SK-N-MC (cell line): ENCODE data around the gene USP48.

ENCODE experiments used
- DNase-seq: peaks from one replicate; pipeline ENCODE4 v3.0.0-alpha.2; 2011; ENCODE audit warnings: low read depth, low spot score
- H3K27ac ChIP-seq: fragments of 200-600 bp; sonication (generic); 2 replicates; pipeline ENCODE4 v1.5.1; 2016; ENCODE audit warnings: mixed run types
- H3K36me3 ChIP-seq: fragments of 200-600 bp; sonication (generic); 2 replicates; pipeline ENCODE4 v1.6.1; 2017; ENCODE audit warnings: antibody characterized with exemption, low read length, mixed read lengths; ENCODE audit not compliant: insufficient read depth
- H3K4me3 ChIP-seq: fragments of 200-600 bp; sonication (generic); 2 replicates; pipeline ENCODE4 v1.5.1; 2016
- H3K9ac ChIP-seq: fragments of 200-600 bp; sonication (generic); 2 replicates; pipeline ENCODE4 v1.8.0; 2017; ENCODE audit warnings: mixed run types, mixed read lengths; ENCODE audit not compliant: insufficient read length
- H3K9me3 ChIP-seq: fragments of 200-600 bp; sonication (generic); 2 replicates; pipeline ENCODE4 v1.6.1; 2017; ENCODE audit warnings: low read depth, mild to moderate bottlenecking, antibody characterized with exemption, low read length, moderate library complexity, mixed read lengths
- EZH2 ChIP-seq: fragments of 200-600 bp; sonication (generic); IDR thresholded peaks from one replicate; pipeline ENCODE4 v1.6.1; 2017; ENCODE audit warnings: antibody characterized with exemption
- FOXP2 ChIP-seq: optimal IDR thresholded peaks from 2 replicates; pipeline ENCODE3; 2011; ENCODE audit warnings: mild to moderate bottlenecking, moderate library complexity; ENCODE audit not compliant: insufficient read depth; ENCODE audit errors: extremely low read length, control extremely low read depth
- POLR2AphosphoS5 ChIP-seq: IDR thresholded peaks from 2 replicates; pipeline ENCODE4 v1.6.1; 2012; ENCODE audit warnings: mild to moderate bottlenecking, low read depth, low read length, borderline replicate concordance

Gene USP48

GRCh38 chr1:21706151-21706835 is 76.7 kb downstream of the USP48 start:
- Histone ChIP-seq H3K27ac (0 out of 2 replicates have a peak overlapping the region, but pooled peaks have one; percentile 35), H3K36me3 (peaks cover 46% of the 10 kb centered on the region), H3K9me3 (no peaks in the 10 kb centered on the region), H3K4me3 (no peak overlapping the region), H3K9ac (no peak overlapping the region)
- DNase-seq: no peak
- no peak for TF ChIP-seq FOXP2
- TF ChIP-seq EZH2: no peak

GRCh38 chr1:21705303-21705980 is 77.5 kb downstream of the USP48 start:
- no peak overlapping the region for H3K9ac ChIP-seq
- no peaks in the 10 kb centered on the region for H3K9me3 ChIP-seq
- TF ChIP-seq FOXP2 (no peak), EZH2 (no peak), POLR2AphosphoS5 (no peak)
- DNase-seq: no peak
- peak overlapping the region; percentile 56; the same call in 1 of the 2 replicates for H3K27ac ChIP-seq
- H3K36me3 ChIP-seq: peaks cover 46% of the 10 kb centered on the region
- H3K4me3 ChIP-seq: no peak overlapping the region

GRCh38 chr1:21704145-21704544 is 78.8 kb downstream of the USP48 start:
- TF ChIP-seq FOXP2 (no peak), EZH2 (no peak), POLR2AphosphoS5 (no peak)
- no peak for DNase-seq
- Histone ChIP-seq H3K36me3 (peaks cover 49% of the 10 kb centered on the region), H3K9me3 (no peaks in the 10 kb centered on the region), H3K4me3 (no peak overlapping the region), H3K27ac (no peak overlapping the region), H3K9ac (no peak overlapping the region)

DNA sequence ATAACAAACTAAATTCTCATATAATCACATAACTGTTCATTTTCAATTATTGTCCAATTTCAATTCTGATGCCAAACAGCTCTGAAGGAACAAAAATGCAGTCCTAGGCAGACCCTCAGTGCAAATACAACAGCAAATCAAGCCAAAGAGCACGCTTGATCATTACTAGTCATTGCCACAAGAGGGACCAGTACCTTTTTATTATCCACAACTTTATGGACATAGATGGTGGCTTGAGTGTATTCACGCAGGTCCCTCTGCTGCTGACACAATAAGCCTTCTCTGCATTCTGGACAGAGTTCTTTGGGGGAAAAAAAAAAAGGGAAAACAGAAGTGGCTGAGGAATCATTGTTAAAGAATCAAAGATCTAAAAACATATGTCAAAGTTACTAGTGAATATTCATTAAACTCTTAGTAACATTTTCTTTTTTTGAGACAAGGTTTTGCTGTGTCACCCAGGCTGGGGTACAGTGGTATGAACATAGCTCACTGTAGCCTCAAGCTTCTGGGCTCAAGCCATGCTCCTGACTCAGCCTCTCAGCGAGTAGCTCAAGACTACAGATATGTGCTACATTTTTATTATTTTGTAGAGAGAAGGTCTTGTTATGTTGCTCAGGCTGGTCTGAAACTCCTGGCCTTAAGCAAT is 79.5 kb downstream of the USP48 start:
- H3K4me3 ChIP-seq: no peak overlapping the region
- DNase-seq: no peak
- no peak overlapping the region for H3K9ac ChIP-seq
- H3K36me3 ChIP-seq: peaks cover 49% of the 10 kb centered on the region
- TF ChIP-seq FOXP2 (no peak), EZH2 (no peak), POLR2AphosphoS5 (no peak)
- H3K9me3 ChIP-seq: no peaks in the 10 kb centered on the region
- H3K27ac ChIP-seq: no peak overlapping the region

DNA sequence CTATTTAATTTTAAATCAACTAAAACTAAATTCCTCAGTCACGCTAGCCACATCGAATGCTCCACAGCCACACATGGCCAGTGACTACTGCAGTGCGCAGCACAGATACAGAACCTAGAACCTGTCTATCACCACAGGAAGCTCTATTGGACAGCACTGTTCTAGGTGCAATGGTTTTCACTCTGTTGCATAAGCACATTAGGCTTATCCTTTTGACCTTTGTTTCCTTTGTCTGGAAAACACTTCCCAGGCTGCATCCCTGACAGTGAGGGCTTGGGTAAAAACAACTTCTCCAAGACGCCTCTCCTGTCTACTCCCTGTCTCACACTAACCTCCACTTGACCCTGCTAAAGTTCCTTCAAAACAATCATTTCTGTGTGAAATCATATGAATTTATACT is 80.2 kb downstream of the USP48 start:
- no peak for TF ChIP-seq FOXP2
- TF ChIP-seq POLR2AphosphoS5: no peak

DNA sequence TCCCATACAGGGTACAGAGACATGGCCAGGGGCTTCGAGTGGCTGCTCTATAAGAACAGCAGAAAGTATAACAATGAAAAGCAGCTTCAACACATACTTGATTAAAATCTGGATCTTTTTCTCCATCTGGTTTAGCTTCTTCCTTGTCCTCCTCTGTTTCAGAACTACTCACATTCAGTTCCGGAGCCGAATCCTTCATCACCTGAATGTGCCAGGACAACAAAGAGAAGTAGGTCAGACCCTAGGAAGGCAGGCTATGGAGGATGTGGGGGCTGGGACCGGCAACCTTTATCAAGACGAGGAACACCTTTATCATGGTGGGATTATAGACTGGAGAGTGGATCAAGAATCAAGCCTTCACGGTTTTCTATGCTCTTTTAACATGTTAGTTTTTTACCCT is 81.5 kb downstream of the USP48 start:
- Histone ChIP-seq H3K36me3 (peaks cover 48% of the 10 kb centered on the region), H3K27ac (no peak overlapping the region), H3K4me3 (no peak overlapping the region), H3K9me3 (no peaks in the 10 kb centered on the region), H3K9ac (no peak overlapping the region)
- TF ChIP-seq POLR2AphosphoS5: no peak
- no peak for TF ChIP-seq EZH2
- TF ChIP-seq FOXP2: no peak
- no peak for DNase-seq

More for the DNA sequence above, 80.2 kb downstream of the USP48 start:
- Histone ChIP-seq H3K4me3 (no peak overlapping the region), H3K27ac (no peak overlapping the region), H3K9me3 (no peaks in the 10 kb centered on the region), H3K36me3 (peaks cover 48% of the 10 kb centered on the region), H3K9ac (no peak overlapping the region)
- no peak for DNase-seq

DNA sequence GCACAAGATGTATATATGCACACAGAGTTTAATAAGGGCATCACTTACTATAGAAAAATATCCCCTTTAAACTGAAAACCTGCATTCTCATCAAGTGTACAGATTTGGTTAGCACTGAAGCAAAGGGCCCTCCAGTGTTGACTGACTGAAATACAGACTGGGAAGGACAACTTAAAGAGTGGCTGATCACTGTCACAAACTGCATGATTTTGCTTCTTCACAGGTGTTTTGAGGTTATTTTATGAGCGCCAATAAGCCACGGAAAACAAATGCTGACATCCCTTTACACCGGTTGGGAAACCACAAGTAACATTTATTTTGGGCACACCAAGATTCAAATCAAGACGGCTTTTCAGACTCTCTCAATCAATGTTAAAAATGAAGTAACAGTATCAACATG is 82.9 kb downstream of the USP48 start:
- no peak for DNase-seq
- Histone ChIP-seq H3K4me3 (no peak overlapping the region), H3K36me3 (peaks cover 43% of the 10 kb centered on the region), H3K9ac (no peak overlapping the region), H3K27ac (no peak overlapping the region), H3K9me3 (no peaks in the 10 kb centered on the region)
- TF ChIP-seq EZH2 (no peak), FOXP2 (no peak), POLR2AphosphoS5 (no peak)

DNA sequence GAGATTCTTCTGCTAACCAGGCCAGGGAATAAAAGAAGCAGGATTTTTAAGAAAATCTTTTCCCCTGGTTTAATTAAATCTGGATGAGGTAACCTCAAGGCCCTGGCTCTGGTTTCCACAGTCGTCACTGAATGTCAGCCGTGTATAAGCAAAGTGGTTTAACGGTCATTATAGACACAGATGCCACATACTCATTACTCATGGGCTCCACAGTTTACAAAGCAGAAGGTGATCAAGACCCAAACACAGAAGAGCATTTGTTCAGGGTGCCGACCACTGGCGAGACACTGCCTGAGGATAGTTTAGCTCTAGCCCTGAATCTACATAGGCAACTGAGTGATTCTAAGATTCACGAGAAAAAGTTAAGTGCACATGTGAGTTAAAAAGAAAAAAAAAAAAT is 86.0 kb downstream of the USP48 start:
- no peak overlapping the region for H3K9ac ChIP-seq
- no peak for DNase-seq
- peaks cover 53% of the 10 kb centered on the region for H3K36me3 ChIP-seq
- H3K4me3 ChIP-seq: no peak overlapping the region
- TF ChIP-seq EZH2: no peak
- TF ChIP-seq FOXP2: no peak
- no peak for TF ChIP-seq POLR2AphosphoS5
- no peaks in the 10 kb centered on the region for H3K9me3 ChIP-seq
- no peak overlapping the region for H3K27ac ChIP-seq
